GM12872 (cell line): Measurements from ENCODE around the gene TUBGCP3.

Experiments
- CTCF ChIP-seq: IDR thresholded peaks from 3 replicates; pipeline ENCODE4 v1.5.1; 2011; ENCODE audit warnings: low read depth, mild to moderate bottlenecking, low read length, moderate library complexity; ENCODE audit not compliant: insufficient read depth

The TUBGCP3 gene

DNA sequence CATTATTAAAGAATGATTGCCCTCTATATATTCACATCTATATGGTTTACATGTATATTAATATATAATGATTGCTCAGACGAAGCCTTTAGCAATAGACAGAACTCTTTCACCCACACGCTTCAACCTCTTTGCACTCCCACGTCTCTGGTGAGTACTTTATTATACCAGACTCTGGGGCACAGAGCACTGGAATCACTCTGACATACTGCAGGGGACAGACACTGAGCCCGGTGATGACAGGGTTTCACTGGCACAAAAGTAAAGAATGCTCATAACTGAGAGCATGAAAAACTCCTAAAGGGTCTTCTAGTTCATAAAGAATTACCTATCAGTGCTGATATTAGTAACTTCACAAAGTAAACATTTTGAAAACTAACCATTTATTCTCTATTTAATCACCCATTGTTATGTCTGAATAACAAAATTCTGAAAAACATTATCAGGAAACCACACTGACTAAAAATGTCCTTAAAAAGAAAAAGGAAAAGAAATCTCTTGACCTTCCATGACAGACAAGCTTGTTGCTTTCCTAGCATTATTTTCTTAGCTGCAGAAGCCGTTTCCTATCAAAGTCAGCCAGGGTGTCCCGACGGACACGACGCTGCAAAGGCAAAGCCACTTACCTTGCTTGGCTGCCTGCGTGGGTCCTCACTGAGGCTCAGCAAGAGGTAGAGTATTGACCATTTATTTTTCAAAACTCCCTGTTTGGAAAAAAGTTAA is 29.1 kb downstream of the TUBGCP3 start:
- TF ChIP-seq CTCF, result no peak

- no peak for TF ChIP-seq CTCF
These were observed 31.4 kb downstream of the TUBGCP3 start for GRCh38 chr13:112556600-112556999.

GRCh38 chr13:112554214-112554850 is 33.6 kb downstream of the TUBGCP3 start:
- no peak for TF ChIP-seq CTCF

DNA sequence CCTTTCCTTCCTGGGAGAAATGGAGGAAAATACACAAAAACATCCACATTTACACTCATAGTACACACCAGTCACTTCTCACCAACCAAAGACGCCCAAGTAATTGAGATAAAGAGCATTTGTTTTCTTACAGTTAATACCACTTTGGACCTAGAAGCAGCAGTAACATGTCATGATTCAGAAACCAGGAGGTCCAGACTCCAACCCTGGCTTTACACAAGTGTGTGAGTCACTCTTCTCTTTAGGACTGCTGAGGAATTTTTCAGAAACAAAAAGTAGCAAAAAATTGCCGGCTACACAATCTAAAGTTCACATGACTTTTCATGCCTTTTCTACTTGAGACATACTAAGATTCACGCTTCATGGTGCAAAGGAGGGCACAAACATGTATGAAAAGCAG is 42.1 kb downstream of the TUBGCP3 start:
- no peak for TF ChIP-seq CTCF

DNA sequence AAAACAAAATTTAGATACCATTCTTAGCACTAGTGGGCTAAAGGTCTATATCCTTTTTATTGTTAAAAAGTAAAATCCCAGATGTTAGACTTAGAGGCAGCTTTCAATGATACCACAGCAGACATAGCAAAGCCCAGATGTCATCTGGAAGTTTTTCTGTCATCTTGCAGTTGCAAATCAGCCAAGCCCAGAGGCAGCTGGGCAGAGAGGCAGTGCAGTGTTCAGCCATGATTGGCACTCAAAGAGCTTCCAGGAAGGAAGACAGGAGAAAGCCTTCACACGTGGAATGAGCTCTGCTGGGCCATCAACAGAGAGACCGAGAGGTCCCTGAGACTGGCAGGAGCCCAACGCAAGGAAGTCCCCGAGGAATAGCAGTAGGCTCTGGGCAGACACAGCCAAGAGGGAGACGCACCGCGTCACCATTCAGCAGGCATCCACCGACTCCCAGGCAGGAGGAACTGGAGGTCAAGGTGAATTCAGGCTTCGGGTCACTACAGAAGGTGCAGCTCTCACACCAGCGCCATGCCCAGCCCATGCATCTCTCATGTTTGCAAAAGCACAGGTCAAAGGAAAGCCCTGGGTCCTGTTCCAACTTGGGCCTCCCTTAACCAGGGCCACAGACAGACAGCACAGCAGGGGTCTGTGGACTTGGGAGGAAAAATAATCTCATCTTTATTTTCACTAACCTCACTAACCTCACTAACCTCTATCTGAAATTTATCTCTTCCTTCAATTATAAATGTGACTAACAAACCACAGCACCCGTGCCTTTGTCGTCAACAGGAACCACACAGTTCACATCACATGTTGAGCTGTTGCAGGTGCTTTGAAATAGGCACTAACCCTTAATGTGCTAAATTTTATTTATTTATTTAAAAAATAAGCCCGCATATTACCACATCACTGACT is 54.9 kb downstream of the TUBGCP3 start:
- TF ChIP-seq CTCF, result no peak

- TF ChIP-seq CTCF, result no peak
These were observed 56.6 kb downstream of the TUBGCP3 start for GRCh38 chr13:112531263-112531794.

GRCh38 chr13:112530861-112531260 is 57.1 kb downstream of the TUBGCP3 start:
- TF ChIP-seq CTCF, result no peak
